Measurements from ENCODE around the gene RGR. TPM values are rescaled to one million over a fixed set of nuclear protein-coding genes. Genes with fewer than 3 reads are reported as not detected.

RGR gene
- total and polyA plus RNA-seq, 7 donors, result 0.10 to 0.28 (median 0.25) TPM; not detected in 4

DNA sequence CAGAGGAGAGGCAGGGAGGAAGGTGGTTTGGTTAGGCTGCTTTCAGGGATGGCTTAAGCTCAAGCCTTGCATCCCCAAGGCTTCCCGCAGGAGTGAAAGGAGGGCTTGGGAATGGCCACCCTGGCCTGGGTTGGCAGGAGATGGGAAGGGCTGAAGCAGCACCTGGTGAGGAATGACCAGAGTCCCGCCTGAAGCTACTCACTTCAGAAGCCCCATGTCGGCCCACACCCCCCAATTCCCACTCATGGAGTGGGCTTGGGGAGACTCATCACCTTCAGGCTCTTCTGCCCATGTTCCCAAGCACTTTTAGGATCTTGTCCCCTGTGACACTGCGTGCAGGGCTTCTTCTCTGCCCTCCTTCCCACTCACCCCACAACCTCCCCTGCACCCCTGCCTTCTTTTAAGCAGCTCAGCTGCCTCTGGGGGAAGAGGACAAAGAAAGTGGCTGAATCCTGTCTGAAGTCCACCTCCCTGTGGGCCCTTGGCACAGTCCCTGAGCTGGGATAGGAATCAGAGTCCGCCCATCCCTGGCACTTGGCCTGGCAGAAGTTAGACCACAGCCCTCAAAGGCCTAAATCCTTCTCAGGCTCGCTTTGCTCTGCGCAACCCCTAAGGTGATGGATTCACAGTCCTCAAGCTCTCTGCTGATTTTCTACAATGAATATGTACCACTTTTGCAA lies 16.5 kb downstream of the RGR start:
- Histone ChIP-seq H3K4me3 (no peak overlapping the region), H3K36me3 (ENCODE audit: insufficient read depth in 1 of 2, low read depth in 1 of 2) (no peaks in the 10 kb centered on the region), H3K4me1 (no peaks in the 10 kb centered on the region), H3K9me3 (no peaks in the 10 kb centered on the region), H3K27me3 (ENCODE audit: insufficient read depth in 3 of 3, low read length in 2 of 3) (peaks cover 0 to 15% (median 7%) of the 10 kb centered on the region in 3 donors), H3K27ac (no peak overlapping the region)
- ATAC-seq, result no peak
- intact Hi-C loops (cut with DNase I), result loop anchor here in 1 of 2 donors (10.0 kb wide), 1 partner anchor 113 kb away; no protein-coding TSS in a partner anchor
- TF ChIP-seq, protein P1, sequence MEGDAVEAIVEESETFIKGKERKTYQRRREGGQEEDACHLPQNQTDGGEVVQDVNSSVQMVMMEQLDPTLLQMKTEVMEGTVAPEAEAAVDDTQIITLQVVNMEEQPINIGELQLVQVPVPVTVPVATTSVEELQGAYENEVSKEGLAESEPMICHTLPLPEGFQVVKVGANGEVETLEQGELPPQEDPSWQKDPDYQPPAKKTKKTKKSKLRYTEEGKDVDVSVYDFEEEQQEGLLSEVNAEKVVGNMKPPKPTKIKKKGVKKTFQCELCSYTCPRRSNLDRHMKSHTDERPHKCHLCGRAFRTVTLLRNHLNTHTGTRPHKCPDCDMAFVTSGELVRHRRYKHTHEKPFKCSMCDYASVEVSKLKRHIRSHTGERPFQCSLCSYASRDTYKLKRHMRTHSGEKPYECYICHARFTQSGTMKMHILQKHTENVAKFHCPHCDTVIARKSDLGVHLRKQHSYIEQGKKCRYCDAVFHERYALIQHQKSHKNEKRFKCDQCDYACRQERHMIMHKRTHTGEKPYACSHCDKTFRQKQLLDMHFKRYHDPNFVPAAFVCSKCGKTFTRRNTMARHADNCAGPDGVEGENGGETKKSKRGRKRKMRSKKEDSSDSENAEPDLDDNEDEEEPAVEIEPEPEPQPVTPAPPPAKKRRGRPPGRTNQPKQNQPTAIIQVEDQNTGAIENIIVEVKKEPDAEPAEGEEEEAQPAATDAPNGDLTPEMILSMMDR (IDR thresholded peaks at IDR 0.05), result no peak
- whole genome bisulfite sequencing, 3 donors, result 73 to 88% (median 76%) methylated on average over 6 to 7 of the region's 7 CpGs
- DNase-seq, result no peak

DNA sequence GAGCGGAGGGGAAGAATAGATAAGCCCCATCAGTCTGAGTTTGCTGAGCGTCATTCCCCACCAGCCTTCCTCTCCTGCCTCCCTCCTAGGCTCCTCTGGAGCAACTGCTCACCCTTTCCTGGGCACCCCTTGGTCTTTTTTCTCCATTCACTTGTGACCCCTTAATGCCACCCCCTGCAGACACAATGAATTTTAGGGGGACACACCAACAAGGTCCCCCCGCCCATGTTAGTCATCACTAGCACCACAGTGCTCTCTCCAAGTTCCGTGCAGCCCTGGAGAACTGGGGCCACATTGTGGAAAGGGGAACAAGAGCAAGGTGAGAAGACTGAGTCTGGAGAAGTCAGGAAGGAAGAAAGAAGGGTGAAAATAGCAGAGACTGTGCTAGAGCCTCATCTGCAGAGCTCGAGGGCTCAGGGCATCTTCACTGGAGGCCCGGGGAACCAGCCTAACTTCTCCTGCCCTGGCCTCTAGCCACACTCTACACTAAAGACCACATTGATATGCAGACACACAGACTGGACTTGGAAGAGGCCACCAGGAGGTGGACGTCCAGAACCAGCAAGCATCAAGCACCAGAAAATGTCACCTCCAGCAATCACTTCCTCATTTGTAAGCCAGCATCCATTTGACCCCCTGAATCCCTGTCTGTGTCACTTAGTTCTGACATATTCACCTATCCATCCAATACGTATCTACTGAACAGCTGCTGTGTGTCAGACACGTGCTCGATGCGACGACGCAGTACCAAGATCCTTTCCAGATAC lies 17.5 kb downstream of the RGR start:
- no peak for DNase-seq
- WGBS, 3 donors, result 72% methylated on average over 13 of the region's 13 CpGs
- Histone ChIP-seq H3K9me3 (no peaks in the 10 kb centered on the region), H3K27me3 (ENCODE audit: insufficient read depth in 3 of 3, low read length in 2 of 3) (peaks cover 0 to 12% (median 7%) of the 10 kb centered on the region in 3 donors), H3K36me3 (ENCODE audit: insufficient read depth in 1 of 2, low read depth in 1 of 2) (no peaks in the 10 kb centered on the region), H3K4me3 (no peak overlapping the region), H3K27ac (no peak overlapping the region), H3K4me1 (no peaks in the 10 kb centered on the region)
- TF ChIP-seq, protein P1 (IDR thresholded peaks at IDR 0.05), result no peak
- intact Hi-C loops (cut with DNase I), result loop anchor here in 1 of 2 donors (10.0 kb wide), 1 partner anchor 112 kb away; no protein-coding TSS in a partner anchor
- no peak for ATAC-seq

DNA sequence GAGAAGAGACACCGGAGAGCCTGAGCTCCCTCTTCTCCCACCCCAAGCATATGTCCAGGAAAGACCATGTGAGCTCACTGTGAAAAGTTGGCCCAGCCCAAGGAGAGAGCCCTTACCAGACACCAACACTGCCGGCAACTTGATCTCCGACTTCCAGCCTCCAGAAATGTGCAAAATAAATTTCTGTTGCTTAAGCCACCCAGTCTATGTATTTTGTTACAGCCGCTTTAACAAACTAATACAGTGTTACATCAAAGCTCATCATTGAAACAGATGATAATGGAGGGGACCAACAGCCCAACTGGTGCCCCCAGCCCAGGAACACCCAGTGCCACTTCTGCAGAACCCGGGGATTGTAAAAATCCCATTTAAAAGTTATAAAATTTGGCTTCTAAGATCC lies 18.9 kb downstream of the RGR start:
- H3K27ac ChIP-seq, result no peak overlapping the region
- no peaks in the 10 kb centered on the region for H3K9me3 ChIP-seq
- peaks cover 0 to 2% (median under 1%) of the 10 kb centered on the region in 3 donors for H3K27me3 ChIP-seq (ENCODE audit: insufficient read depth in 3 of 3, low read length in 2 of 3)
- WGBS, 3 donors, result 78 to 82% (median 79%) methylated on average over 5 of the region's 5 CpGs
- intact Hi-C loops (cut with DNase I), result loop anchor here in 1 of 2 donors (2.0 to 10.0 kb wide), 2 partner anchors 111 to 275 kb away; no protein-coding TSS in a partner anchor
- DNase-seq, result no peak
- TF ChIP-seq, protein P1 (IDR thresholded peaks at IDR 0.05), result no peak
- H3K36me3 ChIP-seq (ENCODE audit: insufficient read depth in 1 of 2, low read depth in 1 of 2), result no peaks in the 10 kb centered on the region
- H3K4me3 ChIP-seq, result no peak overlapping the region
- ATAC-seq, result no peak
- no peaks in the 10 kb centered on the region for H3K4me1 ChIP-seq

DNA sequence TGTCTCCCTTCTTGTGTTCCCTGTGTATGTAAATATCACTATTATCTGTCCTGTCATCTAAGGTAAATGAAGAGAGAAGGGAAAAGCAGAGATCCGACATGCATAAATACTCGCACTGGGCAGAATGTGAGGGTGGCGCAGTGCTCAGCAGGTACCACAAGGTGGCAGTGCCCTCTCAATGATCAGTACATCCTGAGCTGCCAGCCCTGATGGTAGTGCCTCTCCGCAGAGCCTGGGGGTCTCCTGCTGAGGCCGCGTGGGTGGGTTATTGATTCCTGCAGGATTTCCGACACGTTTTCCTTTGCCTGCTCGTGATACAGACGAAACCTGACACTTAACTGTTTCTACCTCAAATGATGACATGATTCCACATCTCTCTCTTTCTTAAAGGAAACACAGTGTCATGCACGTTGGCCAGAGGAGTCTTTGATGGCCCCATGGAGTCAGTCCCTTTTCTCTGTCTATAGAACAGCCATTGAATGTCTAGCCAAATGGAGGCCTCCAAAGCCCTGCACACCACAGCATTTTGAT lies 19.8 kb downstream of the RGR start:
- peaks cover 0 to 4% (median 3%) of the 10 kb centered on the region in 3 donors for H3K27me3 ChIP-seq (ENCODE audit: insufficient read depth in 3 of 3, low read length in 2 of 3)
- no peaks in the 10 kb centered on the region for H3K9me3 ChIP-seq
- intact Hi-C loops (cut with DNase I), result loop anchor here (1.0 to 10.0 kb wide), 4 partner anchors 110 to 274 kb away; no protein-coding TSS in a partner anchor
- 3 to 4% (median 3%) methylated on average over 11 of the region's 11 CpGs for WGBS, 3 donors
- H3K27ac ChIP-seq, result no peak overlapping the region
- peak; percentile 89 to 94 (median 92) for ATAC-seq
- DNase-seq, result peak; percentile 52 to 73
- H3K4me3 ChIP-seq, result no peak overlapping the region
- TF ChIP-seq, protein P1 (IDR thresholded peaks at IDR 0.05), result peak; percentile 96
- no peaks in the 10 kb centered on the region for H3K4me1 ChIP-seq
- no peaks in the 10 kb centered on the region for H3K36me3 ChIP-seq (ENCODE audit: insufficient read depth in 1 of 2, low read depth in 1 of 2)
